HPDE6-E6E7 (cell line): ENCODE data around the gene CETN1.
A peak's percentile ranks its signal among the peaks of the same experiment; 100 is the strongest.

Experiments
- DNase-seq: peaks from one replicate; pipeline ENCODE4 v3.0.0; 2011; ENCODE audit warnings: missing footprints; ENCODE audit errors: extremely low spot score

The CETN1 gene

DNA sequence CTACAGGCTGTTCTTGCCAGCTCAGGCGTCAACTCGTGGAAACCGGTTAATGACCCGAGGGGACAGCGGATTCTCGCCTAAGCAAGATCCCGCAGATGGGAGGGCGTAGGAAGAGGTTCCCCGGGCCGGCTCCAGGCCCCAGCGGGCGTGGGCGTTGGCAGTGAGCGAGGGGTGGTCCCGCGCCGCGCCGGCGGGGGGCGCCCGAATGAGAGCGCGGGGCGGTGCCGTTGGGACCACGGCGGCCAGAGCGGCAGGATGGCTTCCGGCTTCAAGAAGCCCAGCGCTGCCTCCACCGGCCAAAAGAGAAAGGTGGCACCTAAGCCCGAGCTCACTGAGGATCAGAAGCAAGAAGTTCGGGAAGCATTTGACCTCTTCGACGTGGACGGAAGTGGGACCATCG is at the start of gene CETN1:
CETN1 (plus strand) TSS at position 227 of the 400 bp plus-strand sequence; CDS start at position 256, 29 bp downstream.
- no peak for DNase-seq

DNA sequence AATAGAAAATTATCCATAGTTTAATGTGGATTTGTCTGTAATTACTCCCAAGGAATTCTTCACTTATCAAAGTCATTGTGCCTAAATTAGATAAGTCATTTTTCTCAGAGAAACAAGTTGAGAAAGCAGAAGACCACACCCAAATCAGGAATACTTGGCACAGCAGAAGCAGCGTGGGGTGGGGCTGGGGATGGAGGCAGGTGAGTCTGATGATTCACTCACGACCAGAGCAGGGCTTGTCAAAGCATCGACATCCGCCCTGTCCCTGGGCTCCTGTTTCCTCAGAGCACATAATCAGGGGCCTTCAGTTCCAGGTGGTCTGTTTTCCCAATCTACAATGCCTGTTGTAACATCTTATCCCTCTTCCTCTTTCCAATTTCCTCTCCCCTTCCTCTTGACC is 48.2 kb upstream of the CETN1 start:
- DNase-seq: peak; percentile 28

- no peak for DNase-seq
Measured at GRCh38 chr18:532632-533031, 47.5 kb upstream of the CETN1 start.

DNA sequence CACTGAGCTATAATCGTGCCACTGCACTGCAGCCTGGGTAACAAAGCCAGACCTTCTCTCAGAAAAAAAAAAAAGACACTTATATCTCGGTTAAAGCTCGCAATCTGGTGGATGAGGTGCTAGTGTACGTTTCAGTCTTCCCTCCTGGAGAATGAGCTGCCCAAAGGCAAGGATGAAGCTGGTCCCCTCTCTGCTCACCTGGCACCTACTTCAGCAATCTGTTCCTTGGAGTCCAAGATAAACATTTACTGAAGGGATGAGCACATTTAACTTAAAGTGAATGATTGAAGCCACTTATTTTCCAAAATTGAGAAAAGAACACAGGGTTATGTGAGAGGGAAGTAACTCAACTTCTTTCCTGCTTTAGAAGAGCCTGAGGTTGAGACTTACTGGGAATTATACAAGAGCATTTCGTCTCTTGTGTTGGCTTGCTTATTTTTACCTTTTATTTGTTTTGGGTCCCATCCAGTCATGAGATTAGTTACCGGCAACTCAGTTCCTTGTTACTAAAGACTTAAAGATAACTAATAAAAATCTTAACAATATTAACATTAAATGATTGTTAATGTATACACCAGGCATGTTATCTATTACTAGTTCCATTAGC is 46.1 kb upstream of the CETN1 start:
- no peak for DNase-seq

DNA sequence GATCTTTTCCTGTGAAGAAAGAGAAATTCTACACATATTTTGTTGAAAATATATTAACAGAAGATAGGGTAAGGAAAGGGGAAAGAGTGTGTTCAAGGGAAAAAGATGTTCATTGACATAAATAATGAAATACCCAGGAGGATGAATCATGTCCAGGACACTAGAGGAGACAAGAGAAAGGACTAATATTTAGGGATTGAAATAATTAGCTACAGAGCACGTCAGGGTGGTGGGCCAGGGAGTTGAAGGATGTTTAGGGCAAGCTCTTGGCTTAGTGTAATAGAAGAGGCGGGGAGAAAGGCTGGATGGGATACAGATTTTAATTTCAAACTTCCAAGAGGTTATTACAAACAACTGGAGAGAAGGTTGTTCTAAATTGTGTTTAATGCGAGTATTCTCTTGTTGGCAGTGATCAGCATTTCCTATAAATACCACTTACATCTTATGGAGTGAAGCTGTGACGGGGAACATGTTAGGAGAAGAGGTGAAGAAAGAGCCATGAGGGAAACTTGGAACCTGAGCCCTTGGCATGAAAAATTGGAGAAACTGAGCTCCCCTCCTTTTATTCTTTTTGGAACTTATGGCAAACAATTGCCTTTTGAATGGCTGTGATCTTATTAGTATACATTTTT is 36.6 kb upstream of the CETN1 start:
- DNase-seq: no peak

- no peak for DNase-seq
Measured at GRCh38 chr18:549967-550366, 30.2 kb upstream of the CETN1 start.

DNA sequence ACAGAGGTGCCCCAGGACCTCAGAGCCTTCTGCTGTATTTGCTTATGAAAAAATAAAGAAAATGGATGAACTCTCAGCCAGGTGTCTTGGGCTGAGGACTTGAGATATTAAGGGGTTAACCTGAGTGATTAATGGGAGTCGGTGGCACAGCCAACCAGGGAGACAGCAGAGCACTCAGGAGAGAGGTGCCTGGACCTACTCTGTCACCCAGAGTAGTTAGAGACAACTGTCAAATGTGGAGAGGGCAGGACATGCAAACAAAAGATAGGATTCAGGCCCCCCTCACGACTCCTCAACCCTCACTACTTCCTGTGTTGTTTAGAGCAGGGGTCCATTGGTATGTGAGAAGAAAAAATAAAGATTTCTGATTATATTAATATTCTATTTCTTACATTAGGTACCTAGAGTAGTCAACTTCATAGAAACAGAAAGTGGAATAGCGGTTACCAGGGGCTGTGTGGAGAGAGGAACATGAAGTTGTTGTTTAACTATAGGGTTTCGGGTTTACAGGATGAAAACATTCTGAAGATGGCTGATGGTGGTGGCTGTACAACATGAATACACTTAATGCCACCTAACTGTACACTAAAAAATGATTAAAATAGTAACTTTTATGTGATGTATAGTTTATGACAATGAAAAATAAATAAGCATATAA is 28.6 kb upstream of the CETN1 start:
- DNase-seq: no peak

DNA sequence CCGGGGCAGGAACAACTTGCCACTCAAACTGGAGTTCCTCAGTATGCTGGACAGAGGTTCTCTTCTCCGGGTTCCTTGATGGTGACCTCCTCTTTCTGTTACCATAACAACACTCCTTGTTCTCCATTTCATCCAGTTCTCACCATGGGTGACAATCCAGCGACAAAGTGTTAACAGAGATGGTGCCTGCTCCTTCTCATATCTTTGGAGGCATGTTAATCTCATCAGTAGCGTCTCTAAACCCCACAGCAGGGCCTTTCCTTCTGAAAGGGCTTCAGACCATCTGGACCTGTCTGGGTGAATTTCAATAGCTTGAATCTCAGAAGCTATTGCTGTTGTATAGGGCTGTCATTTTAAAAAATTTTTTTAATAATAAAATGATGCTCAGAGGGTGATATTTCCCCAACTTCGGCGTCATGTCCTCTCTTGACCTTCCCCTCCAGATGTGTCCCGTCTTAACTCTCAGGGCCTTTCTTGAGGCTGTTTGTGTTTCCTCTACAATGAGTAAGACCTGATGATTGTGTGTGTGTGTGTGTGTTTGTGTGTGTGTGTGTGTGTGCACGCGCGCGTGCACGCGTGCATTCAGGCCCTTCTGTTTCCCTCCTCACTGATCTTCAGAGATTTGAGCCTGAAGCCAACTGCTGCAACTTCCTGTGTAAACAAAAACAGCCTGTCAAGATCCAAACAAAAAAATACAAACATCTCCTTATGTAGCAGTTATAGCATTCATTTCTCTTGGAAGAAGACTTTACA is 24.3 kb upstream of the CETN1 start:
- no peak for DNase-seq

- no peak for DNase-seq
Measured at GRCh38 chr18:564708-565561, 15.2 kb upstream of the CETN1 start.

DNA sequence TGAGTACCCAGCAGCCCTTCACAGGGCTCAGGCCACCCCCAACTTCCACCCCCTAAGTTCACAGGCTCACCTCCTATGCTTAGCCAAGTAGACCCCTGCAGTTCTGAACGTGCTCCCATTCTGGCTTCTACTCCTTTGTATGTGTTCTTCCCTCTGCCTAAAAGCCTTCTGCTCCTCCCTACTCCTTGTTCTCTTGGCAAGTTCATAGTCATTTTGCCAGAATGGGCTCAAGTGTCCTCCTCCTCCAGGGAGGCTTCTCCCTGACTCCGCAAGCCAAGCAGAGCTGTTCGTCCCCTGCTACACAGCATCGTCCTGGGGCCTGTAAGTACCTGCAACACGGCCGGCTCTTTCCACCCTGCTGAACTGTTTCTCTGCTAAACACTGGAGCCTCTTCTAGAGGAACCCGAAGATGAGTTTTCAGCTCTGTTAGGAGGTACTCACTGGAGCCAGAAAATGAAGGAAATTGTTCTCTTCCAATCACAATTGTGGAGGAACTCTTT is 14.6 kb upstream of the CETN1 start:
- no peak for DNase-seq

DNA sequence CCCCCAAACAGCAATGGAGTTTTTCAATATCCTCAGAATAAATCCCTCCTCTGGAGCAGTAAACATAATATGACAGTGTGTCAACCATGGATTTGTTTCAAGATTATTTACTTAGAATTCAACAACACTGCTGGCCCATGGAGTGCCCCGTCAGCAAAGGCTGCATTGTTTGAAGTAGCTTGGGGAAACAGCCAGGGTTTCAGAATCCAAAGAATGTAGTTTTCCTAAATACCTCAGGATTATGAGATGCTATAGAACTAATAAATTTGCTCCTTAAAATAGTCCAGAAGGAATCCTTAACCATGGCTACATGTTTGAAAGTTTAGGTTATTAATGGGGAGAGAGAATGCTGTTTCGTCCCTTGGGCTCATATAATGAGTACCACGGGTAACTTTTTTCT is 13.1 kb upstream of the CETN1 start:
- DNase-seq: no peak

GRCh38 chr18:568731-569130 is 11.4 kb upstream of the CETN1 start:
- DNase-seq: no peak

DNA sequence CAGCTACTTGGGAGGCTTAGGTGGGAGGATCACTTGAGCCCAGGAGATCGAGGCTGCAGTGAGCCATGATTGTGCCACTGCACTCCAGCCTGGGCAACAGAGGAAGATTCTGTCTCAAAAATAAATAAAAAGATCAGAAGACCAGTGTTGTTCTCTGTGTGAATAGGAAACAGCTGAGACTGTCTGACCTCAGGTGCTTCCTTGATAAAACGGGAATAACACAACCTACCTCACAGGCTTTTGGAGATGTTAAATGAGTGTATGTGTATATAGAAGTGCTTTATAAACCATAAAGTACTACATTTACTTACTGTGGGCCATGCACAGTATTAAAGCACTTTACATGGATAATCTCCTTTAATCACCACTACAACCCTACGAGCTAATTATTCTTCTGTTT is 9.9 kb upstream of the CETN1 start:
- DNase-seq: no peak

DNA sequence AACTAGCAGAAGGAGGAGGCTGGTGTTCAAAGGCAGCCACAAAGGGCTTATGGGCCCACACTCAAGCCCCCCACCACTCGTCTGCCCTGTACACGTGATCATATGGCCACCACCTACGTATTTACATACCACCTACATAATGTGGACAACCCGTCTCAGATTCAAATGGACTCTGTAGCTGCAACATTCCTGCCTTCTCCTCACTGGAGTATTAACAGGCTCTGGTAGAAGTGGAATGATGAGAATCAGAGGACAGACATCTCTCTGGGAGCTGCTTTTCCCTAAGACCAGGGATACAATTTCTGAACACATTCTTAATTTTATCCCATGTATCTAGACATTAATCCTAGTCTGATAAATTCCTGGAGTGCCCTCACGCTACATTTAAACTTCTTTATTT is 9.5 kb upstream of the CETN1 start:
- DNase-seq: no peak

- no peak for DNase-seq
Measured at GRCh38 chr18:572091-572830, 7.9 kb upstream of the CETN1 start.

GRCh38 chr18:572831-573289 is 7.3 kb upstream of the CETN1 start:
- no peak for DNase-seq

DNA sequence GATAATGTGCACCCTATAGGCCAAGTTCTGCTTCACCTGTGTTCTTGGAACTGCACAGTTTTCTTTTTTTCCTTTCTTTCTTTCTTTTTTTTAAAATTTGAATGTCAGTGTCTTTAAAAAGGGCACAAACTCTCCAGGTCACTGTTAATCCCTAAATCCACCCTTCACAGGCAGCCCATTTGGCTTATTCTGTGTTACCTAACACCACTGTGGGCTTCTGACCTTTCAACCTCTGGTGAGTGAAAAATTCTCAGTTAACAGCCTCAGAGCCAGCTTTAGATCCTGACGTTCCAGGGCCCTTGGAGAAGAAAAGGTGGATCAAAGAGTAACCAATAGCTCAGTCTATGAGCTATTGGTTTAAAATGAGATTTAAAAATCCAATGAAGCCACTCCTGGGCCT is 6.8 kb upstream of the CETN1 start:
- DNase-seq: no peak

DNA sequence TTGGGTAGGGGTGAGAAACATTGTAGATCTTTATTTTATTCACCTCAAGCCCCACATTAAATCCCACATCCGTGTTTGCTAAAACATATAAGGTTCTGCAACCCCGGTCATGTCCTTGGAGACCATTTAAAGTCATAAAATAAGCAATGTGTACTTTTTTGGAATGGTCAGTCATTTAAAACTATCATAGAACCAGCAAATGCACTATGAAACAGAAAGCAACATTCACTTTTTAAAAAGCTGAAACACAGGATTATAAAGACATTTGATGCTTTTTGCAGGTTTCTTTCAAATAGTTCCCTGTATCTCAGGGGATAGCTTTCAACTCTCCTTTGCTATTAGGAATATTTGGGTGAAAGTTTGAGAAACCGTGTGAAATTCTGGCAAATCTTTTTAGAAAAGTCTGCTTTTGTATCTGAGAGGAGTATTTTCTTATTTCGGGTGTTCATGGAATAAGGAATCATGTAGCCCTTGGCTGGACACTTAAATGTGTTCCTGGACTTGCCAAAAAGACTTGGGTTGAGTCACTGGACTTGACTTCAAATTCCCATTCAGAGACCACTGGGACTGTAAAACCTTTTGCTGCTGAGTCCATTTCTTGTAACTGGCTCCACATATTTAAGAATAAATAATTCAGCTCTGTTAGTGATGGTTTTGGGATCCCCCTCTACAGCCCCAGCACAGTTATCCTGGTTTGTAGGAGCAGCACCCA is 5.9 kb upstream of the CETN1 start:
- no peak for DNase-seq

DNA sequence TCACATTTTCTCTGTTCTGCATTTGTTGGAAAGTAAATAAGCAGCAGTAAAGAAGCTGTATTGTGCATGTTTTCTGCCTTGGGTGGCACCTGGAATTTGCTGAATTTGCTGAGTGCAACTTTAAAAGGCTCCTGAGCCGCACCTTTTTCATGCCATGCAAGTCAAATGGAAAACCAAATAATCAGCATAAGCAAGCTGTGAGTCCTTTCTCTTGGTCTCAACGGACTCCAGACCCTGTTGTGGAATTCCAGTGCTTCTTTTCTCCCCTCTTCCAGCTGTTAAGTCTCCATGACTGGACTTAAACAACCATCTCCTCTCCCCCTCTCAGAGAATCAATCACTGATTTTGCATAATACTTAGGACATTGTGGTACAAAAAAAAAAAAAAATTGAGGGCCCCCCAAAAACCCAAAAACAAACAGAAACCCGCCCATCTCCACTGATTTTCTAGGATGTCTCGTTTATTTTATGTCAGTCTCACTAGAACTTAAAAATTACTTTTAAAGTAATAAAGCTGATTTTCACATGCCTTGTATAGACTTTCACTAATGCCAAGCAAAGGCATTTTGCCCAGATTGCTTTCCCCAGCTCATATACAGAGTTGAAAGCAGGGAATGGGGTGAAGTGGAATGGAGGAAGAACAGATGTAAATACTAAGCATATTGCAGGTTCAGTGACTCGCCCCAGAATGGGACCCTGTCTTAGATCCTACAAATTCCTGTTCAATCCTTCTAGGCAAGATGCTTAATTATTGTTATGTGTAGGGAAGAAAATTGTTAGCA is 5.1 kb upstream of the CETN1 start:
- no peak for DNase-seq
